Subcutaneous abdominal adipose tissue (tissue), 5 donors: ENCODE measurements around the gene SLIT3.
"Not testable (repeated sequence)": the region's sequence is repeated elsewhere in the genome, so short reads cannot be mapped to it uniquely, and the experiment has no call there.

Experiments used
- H3K27ac ChIP-seq: one replicate; pipeline ENCODE4 v1.7.0; 2013; ENCODE audit warnings: low read depth, mild to moderate bottlenecking, inconsistent platforms, low read length, moderate library complexity
- H3K27me3 ChIP-seq, 5 donors: one replicate each; pipeline ENCODE4 v1.7.0; 2013; ENCODE audit warnings: low read length in 5 of 5, inconsistent platforms in 1 of 5; ENCODE audit not compliant: control insufficient read depth in 5 of 5, insufficient read depth in 4 of 5
- H3K36me3 ChIP-seq, 5 donors: one replicate each; pipeline ENCODE4 v1.7.0; 2013; ENCODE audit warnings: low read length in 5 of 5; ENCODE audit not compliant: control insufficient read depth in 5 of 5, insufficient read depth in 5 of 5
- H3K4me1 ChIP-seq, 5 donors: one replicate each; pipeline ENCODE4 v1.7.0; 2013; ENCODE audit warnings: low read length in 5 of 5, mild to moderate bottlenecking in 3 of 5, moderate library complexity in 1 of 5; ENCODE audit not compliant: control insufficient read depth in 5 of 5, insufficient read depth in 5 of 5
- H3K4me3 ChIP-seq, 5 donors: one replicate each; pipeline ENCODE4 v1.7.0; 2013; ENCODE audit warnings: low read length in 5 of 5, low read depth in 1 of 5
- H3K9ac ChIP-seq, 5 donors: one replicate each; pipeline ENCODE4 v1.7.0; 2013; ENCODE audit warnings: low read length in 5 of 5, mild to moderate bottlenecking in 4 of 5, moderate library complexity in 3 of 5
- H3K9me3 ChIP-seq, 5 donors: one replicate each; pipeline ENCODE4 v1.7.0; 2013; ENCODE audit warnings: low read length in 5 of 5; ENCODE audit not compliant: control insufficient read depth in 5 of 5
- donor health status: healthy.
- donor health status: healthy.
- donor health status: healthy.
- donor health status: healthy.
- donor health status: healthy.

SLIT3 gene

GRCh38 chr5:169149317-169149716 is 151.6 kb downstream of the SLIT3 start:
- Histone ChIP-seq H3K4me1 (peaks cover 3 to 12% (median 11%) of the 10 kb centered on the region in 5 donors), H3K27ac (no peak overlapping the region), H3K9me3 (no peaks in the 10 kb centered on the region), H3K4me3 (no peak overlapping the region), H3K27me3 (no peaks in the 10 kb centered on the region), H3K9ac (no peak overlapping the region), H3K36me3 (no peaks in the 10 kb centered on the region)

GRCh38 chr5:169148138-169148740 is 152.7 kb downstream of the SLIT3 start:
- H3K27ac ChIP-seq, result no peak overlapping the region
- H3K27me3 ChIP-seq, result no peaks in the 10 kb centered on the region
- H3K9me3 ChIP-seq, result no peaks in the 10 kb centered on the region
- no peak overlapping the region for H3K9ac ChIP-seq
- H3K4me3 ChIP-seq, result no peak overlapping the region
- H3K4me1 ChIP-seq, result peaks cover 3 to 12% (median 8%) of the 10 kb centered on the region in 5 donors
- H3K36me3 ChIP-seq, result no peaks in the 10 kb centered on the region

- no peak overlapping the region for H3K27ac ChIP-seq
- H3K27me3 ChIP-seq, result no peaks in the 10 kb centered on the region
- no peaks in the 10 kb centered on the region for H3K9me3 ChIP-seq
- no peak overlapping the region for H3K9ac ChIP-seq
- no peaks in the 10 kb centered on the region for H3K36me3 ChIP-seq
- peaks cover 3 to 12% (median 8%) of the 10 kb centered on the region in 5 donors for H3K4me1 ChIP-seq
- H3K4me3 ChIP-seq, result no peak overlapping the region
Measured at GRCh38 chr5:169147534-169147933, 153.4 kb downstream of the SLIT3 start.

GRCh38 chr5:169146158-169146557 is 154.8 kb downstream of the SLIT3 start:
- no peak overlapping the region for H3K4me3 ChIP-seq
- H3K9ac ChIP-seq, result no peak overlapping the region
- no peak overlapping the region for H3K27ac ChIP-seq
- H3K4me1 ChIP-seq, result peaks cover 1 to 16% (median 8%) of the 10 kb centered on the region in 5 donors
- no peaks in the 10 kb centered on the region for H3K27me3 ChIP-seq
- H3K36me3 ChIP-seq, result no peaks in the 10 kb centered on the region
- H3K9me3 ChIP-seq, result no peaks in the 10 kb centered on the region

- H3K27ac ChIP-seq, result no peak overlapping the region
Measured at GRCh38 chr5:169142264-169142970, 158.5 kb downstream of the SLIT3 start.

GRCh38 chr5:169140215-169140614 is 160.7 kb downstream of the SLIT3 start:
- H3K36me3 ChIP-seq, H3K9me3 ChIP-seq, H3K9ac ChIP-seq, H3K27ac ChIP-seq, H3K27me3 ChIP-seq, H3K4me3 ChIP-seq: not testable (repeated sequence)
- H3K4me1 ChIP-seq, result peaks cover 3 to 13% (median 7%) of the 10 kb centered on the region in 5 donors

More at GRCh38 chr5:169142264-169142970, 158.5 kb downstream of the SLIT3 start:
- Histone ChIP-seq H3K4me1 (peaks cover 4 to 21% (median 11%) of the 10 kb centered on the region in 5 donors), H3K4me3 (no peak overlapping the region), H3K9ac (no peak overlapping the region), H3K9me3 (no peaks in the 10 kb centered on the region), H3K27me3 (no peaks in the 10 kb centered on the region), H3K36me3 (no peaks in the 10 kb centered on the region)

GRCh38 chr5:169139480-169140050 is 161.4 kb downstream of the SLIT3 start:
- Histone ChIP-seq H3K9ac (no peak overlapping the region), H3K9me3 (no peaks in the 10 kb centered on the region), H3K4me3 (no peak overlapping the region), H3K36me3 (no peaks in the 10 kb centered on the region), H3K27ac (no peak overlapping the region), H3K4me1 (peaks cover 3 to 13% (median 7%) of the 10 kb centered on the region in 5 donors), H3K27me3 (no peaks in the 10 kb centered on the region)

- Histone ChIP-seq H3K27ac (no peak overlapping the region), H3K4me1 (peaks cover 0 to 2% (median 0%) of the 10 kb centered on the region in 5 donors), H3K9ac (no peak overlapping the region), H3K9me3 (no peaks in the 10 kb centered on the region), H3K36me3 (no peaks in the 10 kb centered on the region), H3K4me3 (no peak overlapping the region), H3K27me3 (no peaks in the 10 kb centered on the region)
Measured at GRCh38 chr5:169133531-169133930, 167.4 kb downstream of the SLIT3 start.

GRCh38 chr5:169132302-169132660 is 168.7 kb downstream of the SLIT3 start:
- Histone ChIP-seq H3K9me3 (no peaks in the 10 kb centered on the region), H3K9ac (no peak overlapping the region), H3K4me3 (no peak overlapping the region), H3K4me1 (peaks cover 0 to 2% (median 0%) of the 10 kb centered on the region in 5 donors), H3K36me3 (no peaks in the 10 kb centered on the region), H3K27ac (no peak overlapping the region), H3K27me3 (no peaks in the 10 kb centered on the region)

GRCh38 chr5:169131616-169132301 is 169.2 kb downstream of the SLIT3 start:
- H3K9me3 ChIP-seq, result no peaks in the 10 kb centered on the region
- H3K27me3 ChIP-seq, result no peaks in the 10 kb centered on the region
- no peak overlapping the region for H3K4me3 ChIP-seq
- no peaks in the 10 kb centered on the region for H3K36me3 ChIP-seq
- H3K4me1 ChIP-seq, result peaks cover 0 to 2% (median 0%) of the 10 kb centered on the region in 5 donors
- no peak overlapping the region for H3K9ac ChIP-seq
- no peak overlapping the region for H3K27ac ChIP-seq
